Subcutaneous adipose tissue (tissue), 4 donors: ENCODE data around the gene ACLY. TPM values are rescaled to one million over a fixed set of nuclear protein-coding genes. Genes with fewer than 3 reads are reported as not detected.

Experiments
- CTCF ChIP-seq: fragments of 450-650 bp; IDR thresholded peaks from one replicate; pipeline ENCODE4 v1.5.1; 2016; ENCODE audit warnings: low read depth, mild to moderate bottlenecking, control low read depth, antibody characterized with exemption, moderate library complexity
- total RNA-seq, 4 donors: library from RNA; depleted of rRNA; stranded (reverse); fragments of >200 nt; gene quantifications; one replicate each; pipeline ENCODE4 v1.1.0, GENCODE V29; 2016

Gene ACLY
- total RNA-seq, 4 donors from 2014 or later: 50.9 to 75.9 (median 64.1) TPM

- TF ChIP-seq CTCF: no peak
Observed at GRCh38 chr17:41864836-41865595, 53.7 kb downstream of the ACLY start, which contains the start of gene KLHL11. Gene KLHL11 (minus strand): TSS chr17:41865423. CDS start chr17:41865370, 53 bp downstream.

GRCh38 chr17:41864498-41864835, 54.3 kb downstream of the ACLY start:
- TF ChIP-seq CTCF: no peak

- TF ChIP-seq CTCF: no peak
Observed at GRCh38 chr17:41863074-41863848, 55.5 kb downstream of the ACLY start.

GRCh38 chr17:41860254-41860931, 58.4 kb downstream of the ACLY start:
- no peak for TF ChIP-seq CTCF

- TF ChIP-seq CTCF: no peak
Observed at GRCh38 chr17:41849251-41849990, 69.3 kb downstream of the ACLY start.

GRCh38 chr17:41848788-41849187, 70.0 kb downstream of the ACLY start:
- no peak for TF ChIP-seq CTCF
